HepG2 (cell line): Measurements from ENCODE around the gene PALM.

Source experiments
- ARNT ChIP-seq: fragments of 450-650 bp; IDR thresholded peaks from 2 replicates; pipeline ENCODE4 v1.6.1; 2017
- CTCF ChIP-seq: sonication (generic); formaldehyde crosslinking; IDR thresholded peaks from 2 replicates; pipeline ENCODE4 v1.5.0; 2020; ENCODE audit warnings: mild to moderate bottlenecking, missing genetic modification reagents, moderate library complexity
- EP300 ChIP-seq, 3 experiments: sonication (generic) in 1 of 3; formaldehyde crosslinking in 1 of 3; IDR thresholded peaks; 2 replicates each; pipeline versions ENCODE4 v1.5.1 to v1.6.1; 2011 to 2020; ENCODE audit warnings: low read depth in 2 of 3, low read length in 2 of 3, borderline replicate concordance in 1 of 3, improper control_type of control experiment in 1 of 3, mild to moderate bottlenecking in 1 of 3, missing genetic modification reagents in 1 of 3, moderate library complexity in 1 of 3
- JUNB ChIP-seq: sonication (generic); formaldehyde crosslinking; IDR thresholded peaks from 2 replicates; pipeline ENCODE4 v1.8.0; 2022; ENCODE audit warnings: missing genetic modification reagents, mild to moderate bottlenecking, borderline replicate concordance
- KDM5A ChIP-seq: fragments of 200-600 bp; sonication (generic); IDR thresholded peaks from 2 replicates; pipeline ENCODE4 v1.7.0; 2018; ENCODE audit warnings: antibody characterized with exemption, mild to moderate bottlenecking, low read length, borderline replicate concordance
- MAX ChIP-seq: IDR thresholded peaks from 2 replicates; pipeline ENCODE4 v1.6.1; 2012; ENCODE audit warnings: inconsistent platforms
- RXRA ChIP-seq: sonication (generic); formaldehyde crosslinking; IDR thresholded peaks from 2 replicates; pipeline ENCODE4 v1.5.1; 2020; ENCODE audit warnings: missing genetic modification reagents

- no peak for TF ChIP-seq EP300 (IDR thresholded peaks at IDR 0.05; ENCODE audit: low read depth in 2 of 2, low read length in 2 of 2)
- TF ChIP-seq EP300 (CRISPR knock-in tag; IDR thresholded peaks at IDR 0.05; ENCODE audit: borderline replicate concordance), result no peak
- TF ChIP-seq CTCF (CRISPR knock-in tag), result no peak
- TF ChIP-seq KDM5A, result no peak
- TF ChIP-seq RXRA (CRISPR knock-in tag), result no peak
- no peak for TF ChIP-seq ARNT
- TF ChIP-seq JUNB, result no peak
- no peak for TF ChIP-seq MAX
Measured at GRCh38 chr19:678791-679388, 29.8 kb upstream of the PALM start.
